GM19467 (cell line): ENCODE results near the gene MARS1.
"Not testable (repeated sequence)": the region's sequence is repeated elsewhere in the genome, so short reads cannot be mapped to it uniquely, and the experiment has no call there.

ENCODE experiments used
- ATAC-seq: cut with Tn5 transposase; IDR thresholded peaks from one replicate; pipeline ENCODE4 v1.9.1; 2021; ENCODE audit warnings: mild to moderate bottlenecking, moderate library complexity; ENCODE audit not compliant: unreplicated experiment

The MARS1 gene

DNA sequence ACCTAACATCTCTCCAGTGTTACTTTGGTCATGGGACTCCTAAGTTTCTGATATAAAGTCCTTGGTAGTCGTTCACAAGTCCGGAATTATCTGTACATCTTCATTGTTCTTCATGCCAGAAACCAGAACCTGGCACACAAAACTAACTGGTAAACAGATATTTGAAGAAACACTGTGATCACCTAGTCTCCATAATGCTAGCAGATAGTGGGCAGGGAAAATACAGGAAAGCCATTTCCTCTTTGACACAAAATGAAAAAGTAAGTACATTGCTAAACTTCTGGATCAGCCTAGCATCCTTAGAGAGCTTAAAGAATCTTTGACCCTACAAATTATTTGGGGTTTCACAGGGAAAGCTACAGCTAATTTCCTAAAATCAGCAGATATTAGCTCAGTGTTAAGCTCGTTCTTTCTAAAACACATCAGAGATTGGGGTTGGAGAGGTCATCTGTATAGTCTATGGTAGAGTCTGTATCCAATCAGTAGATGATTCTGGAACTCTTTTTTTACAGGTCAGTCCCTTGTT lies 27.6 kb downstream of the MARS1 start:
- ATAC-seq: no peak

DNA sequence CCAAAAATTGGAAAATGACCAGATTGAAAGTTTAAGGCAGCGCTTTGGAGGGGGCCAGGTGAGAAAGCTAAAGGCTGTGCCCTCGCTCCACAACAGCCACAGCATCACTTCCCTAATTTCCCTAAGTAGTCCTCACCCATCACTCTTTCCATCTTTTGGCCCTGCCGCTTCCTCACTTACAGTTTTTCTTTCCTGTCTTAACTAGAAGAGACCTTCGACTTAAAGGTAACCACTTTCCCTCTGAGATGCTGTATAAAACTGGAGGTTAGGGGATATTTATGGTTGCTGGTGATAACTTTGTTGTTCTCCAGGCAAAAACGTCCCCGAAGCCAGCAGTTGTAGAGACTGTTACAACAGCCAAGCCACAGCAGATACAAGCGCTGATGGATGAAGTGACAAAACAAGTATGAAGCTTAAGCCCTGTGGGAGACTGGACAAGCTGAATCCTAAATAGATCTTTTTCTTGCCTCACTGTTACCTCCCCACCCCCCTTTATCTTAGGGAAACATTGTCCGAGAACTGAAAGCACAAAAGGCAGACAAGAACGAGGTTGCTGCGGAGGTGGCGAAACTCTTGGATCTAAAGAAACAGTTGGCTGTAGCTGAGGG lies 28.2 kb downstream of the MARS1 start:
- ATAC-seq: no peak

DNA sequence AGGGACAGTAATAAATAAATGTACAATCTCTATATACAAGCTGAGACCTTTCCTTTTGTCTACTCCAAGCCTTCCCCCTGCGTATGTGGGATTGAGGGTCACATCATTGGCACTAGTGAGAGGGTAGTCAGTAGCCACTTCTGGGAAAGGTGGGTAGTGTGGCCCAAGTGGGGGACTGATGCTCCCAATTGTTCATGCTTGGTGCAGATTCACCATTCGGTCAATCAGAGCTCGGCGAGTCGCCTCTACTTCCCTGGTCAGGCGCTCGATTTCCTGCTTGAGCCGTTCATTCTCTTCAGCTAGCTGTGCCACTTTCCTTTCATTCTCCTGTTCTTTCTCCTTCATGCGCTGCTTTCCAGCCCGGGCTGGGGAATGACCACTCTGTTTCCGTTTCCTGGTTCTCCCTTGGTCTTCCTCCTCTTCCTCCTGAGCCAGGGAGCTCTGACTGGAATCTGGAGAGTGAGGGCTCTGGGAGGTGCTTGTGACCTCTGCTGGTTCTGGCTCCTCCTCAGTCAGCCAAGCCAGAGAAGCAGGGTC lies 28.8 kb downstream of the MARS1 start:
- no peak for ATAC-seq

DNA sequence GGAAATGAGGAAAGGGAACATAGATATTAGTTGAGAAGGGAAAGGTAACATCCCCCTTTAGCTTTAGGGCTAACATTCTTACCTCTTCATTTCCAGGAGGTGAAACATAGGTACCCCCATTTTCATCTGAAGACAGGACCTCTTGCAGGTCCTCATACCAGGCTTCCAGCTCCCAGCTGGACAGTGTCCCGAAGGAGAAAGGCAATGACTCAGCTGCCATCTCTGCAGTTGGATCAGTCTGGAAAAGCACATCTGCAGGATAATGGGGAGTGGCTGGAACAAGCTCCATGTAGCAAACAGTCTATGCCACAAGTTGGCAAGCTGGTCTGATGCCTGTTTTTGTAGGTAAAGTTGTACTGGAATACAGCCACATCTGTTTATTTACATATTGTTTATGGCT lies 29.3 kb downstream of the MARS1 start:
- no peak for ATAC-seq

DNA sequence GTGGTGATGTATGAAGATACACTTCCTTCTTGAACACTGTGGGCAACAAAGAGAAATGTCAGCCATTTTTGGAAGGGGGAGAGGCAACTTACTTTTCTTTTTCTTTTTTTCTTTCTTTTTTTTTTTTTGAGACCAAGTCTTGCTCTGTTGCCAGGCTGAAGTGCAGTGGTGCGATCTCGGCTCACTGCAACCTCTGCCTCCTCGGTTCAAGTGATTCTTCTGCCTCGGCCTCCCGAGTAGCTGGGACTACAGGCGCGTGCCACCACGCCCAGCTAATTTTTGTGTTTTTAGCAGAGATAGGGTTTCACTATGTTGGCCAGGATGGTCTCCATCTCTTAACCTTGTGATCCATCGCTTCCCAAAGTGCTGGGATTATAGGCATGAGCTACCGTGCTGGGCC lies 29.9 kb downstream of the MARS1 start:
- not testable (repeated sequence) for ATAC-seq

DNA sequence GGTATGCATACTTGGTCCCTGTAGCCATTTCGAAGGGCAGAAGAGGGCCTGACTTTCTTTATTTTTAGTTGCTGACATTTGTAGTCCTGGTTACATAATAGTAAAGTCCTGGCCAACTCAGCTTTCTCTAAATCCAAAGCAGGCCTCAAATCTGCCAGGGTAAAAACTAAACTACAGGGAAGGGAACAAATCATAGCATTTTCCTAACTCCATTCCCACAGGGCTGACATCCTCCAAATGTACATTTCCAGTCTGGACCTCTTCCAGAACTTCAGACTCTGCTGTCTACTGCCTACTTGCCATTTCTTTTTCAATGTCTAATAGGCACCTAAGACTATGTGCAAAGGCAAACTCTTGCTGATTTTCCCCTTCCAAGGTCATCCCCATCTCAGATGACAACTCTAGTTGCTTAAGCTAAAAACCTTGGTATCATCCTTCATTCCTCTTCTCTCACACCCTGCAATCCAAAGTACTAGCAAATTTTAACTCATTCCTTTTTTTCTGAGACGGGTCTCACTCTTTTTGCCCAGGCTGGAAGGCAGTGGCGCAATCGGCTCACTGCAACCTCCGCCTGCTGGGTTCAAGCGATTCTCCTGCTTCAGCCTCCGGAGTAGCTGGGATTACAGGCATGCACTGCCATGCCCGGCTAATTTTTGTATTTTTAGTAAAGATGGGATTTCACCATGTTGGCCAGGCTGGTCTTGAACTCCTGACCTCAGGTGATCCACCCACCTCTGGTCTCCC lies 30.5 kb downstream of the MARS1 start:
- ATAC-seq: no peak

DNA sequence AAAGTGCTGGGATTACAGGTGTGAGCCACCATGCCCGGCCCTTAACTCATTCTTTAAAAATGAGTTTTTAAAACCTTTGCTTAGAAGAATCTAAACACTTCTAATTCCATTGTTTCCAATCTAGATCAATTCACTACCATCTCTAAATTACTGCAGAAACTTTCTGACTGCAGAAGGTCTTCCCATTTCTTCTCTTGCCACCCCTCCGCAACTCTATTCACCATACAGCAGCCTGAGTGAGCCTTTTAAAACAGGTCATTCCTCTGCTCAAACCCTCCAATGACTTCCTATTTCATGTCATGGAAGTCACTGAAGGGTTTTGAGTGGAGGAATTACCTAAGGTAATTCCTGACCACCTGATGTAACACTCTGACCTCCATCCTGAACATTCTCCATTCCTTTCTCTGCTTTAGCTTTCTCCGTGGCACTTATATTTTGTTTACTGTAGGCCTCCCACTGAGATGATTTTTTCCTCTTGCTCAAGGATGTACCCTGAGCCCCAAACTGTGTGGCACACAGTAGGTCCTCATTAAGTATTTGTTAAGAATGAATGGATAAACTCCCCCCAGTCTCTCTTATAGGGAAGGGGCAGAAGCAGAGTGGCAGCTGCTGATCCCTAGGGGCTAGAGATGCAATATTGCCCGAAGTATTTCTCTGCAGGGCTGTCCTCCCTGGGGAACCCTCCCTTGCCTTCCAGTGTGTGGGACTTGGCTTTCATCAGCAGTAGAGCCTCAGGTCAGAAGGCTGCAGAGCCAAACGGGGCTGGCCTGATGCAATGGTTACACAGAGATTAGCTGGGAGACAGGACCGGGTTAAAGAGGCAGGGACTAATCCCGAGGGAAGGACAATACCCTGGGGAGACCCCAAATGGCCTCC lies 31.3 kb downstream of the MARS1 start:
- ATAC-seq: no peak

DNA sequence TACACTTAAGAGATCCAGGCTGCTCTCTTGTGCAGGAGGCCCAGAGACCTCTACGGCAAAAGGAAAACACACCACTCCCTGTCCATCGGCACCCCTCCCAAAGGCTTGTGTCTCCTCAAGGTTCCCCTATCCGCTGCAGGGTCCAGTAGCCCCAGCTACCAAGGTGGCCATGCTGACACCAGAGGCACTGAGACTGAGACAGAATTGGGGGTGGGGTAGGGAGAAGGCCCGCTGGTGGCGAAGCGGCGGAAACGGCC lies 31.9 kb downstream of the MARS1 start:
- no peak for ATAC-seq

DNA sequence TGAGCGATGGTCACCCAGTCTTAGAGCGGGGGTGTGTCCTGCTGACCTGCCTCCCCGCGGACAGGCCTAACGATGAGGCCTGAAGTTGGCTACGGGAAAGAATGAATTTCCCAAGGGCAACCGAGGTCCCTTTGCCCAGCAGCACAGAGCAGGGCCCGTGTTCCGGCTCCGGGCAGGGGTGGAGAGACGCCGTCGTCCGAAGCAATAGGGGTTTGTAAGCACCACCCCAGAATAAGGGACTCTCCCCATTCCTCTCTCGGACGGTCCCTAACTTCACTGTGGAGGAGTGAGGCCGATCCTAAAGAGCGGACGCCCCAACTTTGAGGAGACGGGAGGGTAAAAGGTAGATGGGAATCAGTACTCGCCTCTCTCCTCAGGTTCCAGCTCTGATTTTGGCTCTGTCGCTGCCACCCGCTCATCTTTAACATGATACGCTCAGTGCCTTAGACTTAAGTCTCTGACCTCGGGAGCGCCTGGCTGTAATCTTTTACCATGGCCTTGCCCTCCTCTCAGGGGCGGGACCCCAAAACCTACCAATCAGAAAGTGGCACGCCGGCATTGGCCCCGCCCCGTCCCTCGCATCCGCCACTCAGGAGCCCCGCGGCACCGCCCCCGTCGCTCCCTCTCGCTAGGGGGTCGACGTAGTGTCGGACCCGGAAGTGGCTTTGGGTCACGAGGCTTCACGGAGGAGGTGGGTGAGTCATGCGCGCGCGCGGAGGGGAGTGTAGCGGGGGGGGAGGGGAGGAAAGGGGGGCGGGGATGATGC lies 32.4 kb downstream of the MARS1 start, which contains the start of gene DDIT3:
Gene DDIT3, minus strand, starts transcription at position 462 of the 766 bp plus-strand sequence. CDS start 3,108 bp downstream, outside the sequence.
- peak; percentile 59 for ATAC-seq

DNA sequence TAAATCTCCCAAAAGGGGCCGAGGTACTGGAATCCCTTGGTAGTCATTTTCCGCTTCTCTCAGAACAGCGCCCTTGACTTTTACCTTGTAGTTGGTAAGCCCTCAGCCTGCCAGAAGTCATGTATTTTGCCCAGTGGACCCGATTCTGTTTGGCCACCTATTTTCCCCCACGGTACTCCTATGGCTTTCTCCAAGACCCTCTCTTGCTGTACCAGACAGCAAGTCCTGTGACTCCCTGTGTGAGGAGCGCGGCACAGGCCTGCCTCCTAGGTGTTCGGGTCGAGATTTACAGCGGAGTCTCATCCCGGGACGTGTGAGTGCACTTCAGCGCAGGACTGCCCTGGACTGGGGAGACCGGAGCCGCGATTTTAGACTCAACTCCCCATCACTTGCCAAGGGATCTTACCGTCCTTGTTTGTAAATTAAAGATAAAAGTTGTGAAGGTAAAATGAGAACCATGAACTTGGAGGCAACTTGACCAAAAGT lies 33.7 kb downstream of the MARS1 start:
- ATAC-seq: no peak

DNA sequence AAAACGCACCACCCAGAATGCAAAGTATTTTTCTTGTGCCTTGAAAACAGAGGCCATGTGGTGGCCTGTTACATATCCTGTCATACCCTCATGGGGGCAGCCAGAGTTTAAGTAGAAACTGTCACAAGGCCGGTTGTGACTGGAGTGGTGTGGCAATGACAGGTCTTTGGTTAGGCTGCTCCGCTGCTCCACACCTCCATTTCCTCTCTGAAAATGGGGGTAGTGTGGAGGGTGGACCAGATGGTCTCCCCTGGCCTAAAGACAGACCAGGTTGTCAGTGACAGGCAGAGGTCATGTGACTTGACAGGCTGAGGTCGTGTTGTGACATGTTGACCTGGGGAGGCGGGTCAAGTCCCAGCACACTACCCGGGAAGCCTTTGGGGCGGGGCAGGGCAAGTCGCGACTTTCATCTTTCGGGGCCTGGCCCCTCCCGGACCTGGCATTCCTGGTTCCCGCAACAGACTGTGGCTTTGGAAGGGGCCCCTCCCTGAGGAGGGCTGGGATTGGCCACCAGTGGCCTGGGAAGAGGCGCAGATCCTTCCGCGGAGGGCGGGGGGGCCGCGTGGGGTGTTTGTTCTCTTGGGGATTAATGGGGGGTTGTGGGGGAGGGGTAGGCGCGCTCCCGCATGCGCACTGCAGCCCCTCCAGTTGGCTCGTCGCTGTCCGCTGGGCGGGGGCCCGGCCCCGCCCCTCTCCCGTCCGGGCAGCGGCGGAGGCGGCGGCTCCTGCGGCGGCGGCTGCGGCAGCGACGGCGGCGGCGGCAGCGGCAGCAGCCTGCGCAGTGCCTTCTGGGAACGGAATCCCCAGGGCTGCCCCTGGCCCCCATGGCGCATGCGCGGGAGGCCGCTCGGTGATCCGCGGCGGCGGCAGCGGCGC lies 34.4 kb downstream of the MARS1 start, which contains the start of gene MBD6:
Gene MBD6, plus strand, starts transcription at position 814 of the 876 bp plus-strand sequence. CDS start 1,480 bp downstream, outside the sequence.
- ATAC-seq: peak; percentile 33

DNA sequence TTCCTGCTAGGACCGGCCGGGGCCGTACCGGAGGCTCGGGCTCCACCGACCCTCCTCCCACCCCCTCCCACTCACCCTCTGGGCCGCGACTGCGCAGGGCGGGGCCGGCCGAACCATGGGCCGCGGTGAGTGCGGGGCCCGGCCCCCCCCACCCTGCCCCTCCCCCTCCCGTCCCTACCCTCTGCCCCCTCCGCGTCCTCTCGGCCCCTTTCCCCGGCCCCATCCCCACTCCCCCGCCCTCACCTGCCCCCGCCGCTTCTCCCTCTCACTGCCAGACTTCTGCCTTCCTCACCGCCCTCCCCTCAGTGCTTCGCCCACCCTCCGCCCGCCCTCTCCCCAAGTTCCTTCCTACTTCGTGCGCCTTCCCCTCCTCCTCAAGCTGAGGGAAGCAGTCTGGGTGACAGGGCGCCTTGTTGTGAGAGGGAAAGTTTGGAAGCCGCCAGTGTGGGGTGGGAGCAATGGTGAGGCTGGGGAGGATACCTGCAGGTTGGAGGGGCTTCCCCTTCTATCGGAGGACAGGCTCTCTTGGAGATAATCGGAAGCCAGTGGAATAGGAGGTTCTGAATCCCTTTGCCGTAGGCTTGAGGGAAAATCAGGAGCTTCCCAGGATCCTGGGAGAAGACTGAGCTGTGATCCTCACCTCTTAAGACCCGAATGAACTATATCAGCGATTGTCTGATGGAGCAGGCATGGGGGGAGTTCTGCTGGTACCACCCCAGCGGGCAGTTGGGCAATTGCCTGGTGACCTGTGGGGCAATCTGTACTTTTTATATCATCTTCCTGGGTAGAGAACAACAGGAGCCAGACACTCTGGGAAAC lies 35.2 kb downstream of the MARS1 start:
- no peak for ATAC-seq

DNA sequence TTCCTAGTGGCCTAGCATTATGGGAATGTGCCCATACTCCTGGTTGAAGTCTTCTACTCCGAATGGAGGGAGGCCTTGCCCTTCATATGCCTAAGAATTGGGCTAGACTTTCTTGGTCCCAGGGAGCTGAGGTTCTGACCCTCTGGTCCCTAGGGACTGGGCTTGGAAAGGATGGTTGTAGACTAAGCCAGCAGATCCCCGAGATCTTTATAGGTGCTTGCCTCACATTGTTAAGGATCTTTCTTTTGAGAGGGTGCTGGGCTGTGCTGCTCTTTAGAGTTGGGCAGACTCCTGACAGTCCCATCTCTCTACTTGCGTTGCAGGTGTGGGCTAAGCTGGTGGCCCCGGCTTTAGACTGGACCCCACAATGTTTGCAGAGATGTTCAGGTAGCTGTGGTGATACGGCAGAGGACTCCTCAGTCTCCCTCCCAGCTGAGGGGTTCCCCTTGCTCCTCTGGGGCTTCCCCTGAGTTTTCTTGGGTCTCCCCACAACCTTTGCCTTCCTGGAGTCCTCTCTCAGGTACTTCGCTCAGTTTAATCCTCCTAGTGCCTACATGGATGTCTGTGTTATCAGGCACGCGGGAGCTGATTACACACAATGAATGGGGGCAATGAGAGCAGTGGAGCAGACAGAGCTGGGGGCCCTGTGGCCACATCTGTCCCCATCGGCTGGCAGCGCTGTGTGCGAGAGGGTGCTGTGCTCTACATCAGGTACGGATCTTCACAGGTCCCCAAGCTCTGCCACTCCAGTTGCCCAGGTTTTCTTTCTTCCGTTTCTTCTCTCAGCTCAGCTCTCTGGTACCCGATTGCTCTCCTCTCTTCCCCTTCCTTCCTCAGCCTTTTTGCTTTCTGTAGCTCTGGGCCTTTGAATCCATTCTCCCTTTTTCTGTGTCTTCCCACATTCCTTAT lies 36.1 kb downstream of the MARS1 start:
- ATAC-seq: no peak

DNA sequence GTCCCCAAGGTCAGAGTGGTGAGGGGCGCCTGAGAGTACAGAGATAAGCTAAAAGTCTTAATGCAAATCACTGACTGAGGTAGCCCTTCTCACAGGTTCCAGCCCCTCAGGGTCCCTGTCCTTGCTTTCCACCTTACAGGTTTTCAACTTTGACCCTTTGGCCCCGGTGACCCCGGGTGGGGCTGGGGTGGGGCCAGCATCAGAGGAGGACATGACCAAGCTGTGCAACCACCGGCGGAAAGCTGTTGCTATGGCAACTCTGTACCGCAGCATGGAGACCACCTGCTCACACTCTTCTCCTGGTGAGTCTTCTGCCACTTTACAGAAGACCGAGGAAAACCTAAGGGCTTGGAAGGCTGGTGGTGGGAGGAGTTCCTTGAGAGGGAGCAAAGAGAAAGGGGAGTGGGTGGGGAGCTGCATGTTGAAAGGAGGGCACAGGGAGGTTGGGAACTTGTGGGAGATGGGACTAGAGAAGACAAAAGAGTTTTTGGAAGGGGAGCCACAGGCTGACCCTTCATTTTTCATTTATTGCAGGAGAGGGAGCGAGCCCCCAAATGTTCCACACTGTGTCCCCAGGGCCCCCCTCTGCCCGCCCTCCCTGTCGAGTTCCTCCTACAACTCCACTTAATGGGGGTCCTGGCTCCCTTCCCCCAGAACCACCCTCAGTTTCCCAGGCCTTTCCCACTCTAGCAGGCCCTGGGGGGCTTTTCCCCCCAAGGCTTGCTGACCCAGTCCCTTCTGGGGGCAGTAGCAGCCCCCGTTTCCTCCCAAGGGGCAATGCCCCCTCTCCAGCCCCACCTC lies 37.1 kb downstream of the MARS1 start:
- no peak for ATAC-seq

DNA sequence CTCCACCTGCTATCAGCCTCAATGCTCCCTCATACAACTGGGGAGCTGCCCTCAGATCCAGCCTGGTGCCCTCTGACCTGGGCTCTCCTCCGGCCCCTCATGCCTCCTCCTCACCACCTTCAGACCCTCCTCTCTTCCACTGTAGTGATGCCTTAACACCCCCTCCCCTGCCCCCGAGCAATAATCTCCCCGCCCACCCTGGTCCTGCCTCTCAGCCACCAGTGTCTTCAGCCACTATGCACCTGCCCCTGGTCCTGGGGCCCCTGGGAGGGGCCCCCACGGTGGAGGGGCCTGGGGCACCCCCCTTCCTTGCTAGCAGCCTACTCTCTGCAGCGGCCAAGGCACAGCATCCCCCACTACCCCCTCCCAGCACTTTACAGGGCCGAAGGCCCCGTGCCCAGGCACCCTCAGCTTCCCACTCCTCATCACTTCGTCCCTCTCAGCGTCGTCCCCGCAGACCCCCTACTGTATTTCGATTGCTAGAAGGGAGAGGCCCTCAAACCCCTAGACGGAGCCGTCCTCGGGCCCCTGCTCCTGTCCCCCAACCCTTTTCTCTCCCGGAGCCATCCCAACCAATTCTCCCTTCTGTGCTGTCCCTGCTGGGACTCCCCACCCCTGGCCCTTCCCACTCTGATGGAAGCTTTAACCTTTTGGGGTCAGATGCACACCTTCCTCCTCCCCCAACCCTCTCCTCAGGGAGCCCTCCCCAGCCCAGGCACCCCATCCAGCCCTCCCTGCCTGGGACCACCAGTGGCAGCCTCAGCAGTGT lies 37.9 kb downstream of the MARS1 start:
- no peak for ATAC-seq
